Peyer's patch (tissue), 4 donors: ENCODE data around the gene GRB14.

Experiments
- CTCF ChIP-seq, 6 experiments: fragments of 450-650 bp in 4 of 6; fragments of 200-600 bp in 2 of 6; sonication (generic) in 1 of 6; IDR thresholded peaks; one replicate each; pipeline ENCODE4 v1.5.1; 2017 to 2019; ENCODE audit warnings: antibody characterized with exemption in 6 of 6, mild to moderate bottlenecking in 3 of 6, moderate library complexity in 1 of 6
- POLR2A ChIP-seq, 2 donors: fragments of 450-650 bp; IDR thresholded peaks; one replicate each; pipeline ENCODE4 v1.5.1; 2017; ENCODE audit warnings: antibody characterized with exemption in 2 of 2, mild to moderate bottlenecking in 2 of 2, moderate library complexity in 2 of 2

GRCh38 chr2:164474873-164475272 is 146.4 kb downstream of the GRB14 start:
- TF ChIP-seq POLR2A (IDR thresholded peaks at IDR 0.05), result no peak
- no peak for TF ChIP-seq CTCF (IDR thresholded peaks at IDR 0.05)
